A673 (cell line): ENCODE results near the gene ADAMTS9.

ENCODE experiments used
- CTCF ChIP-seq: fragments of 300-800, 200-600 bp; sonication (generic); conservative IDR thresholded peaks from 2 replicates; pipeline ENCODE4 v1.5.1; 2017; ENCODE audit warnings: low read depth, mild to moderate bottlenecking, antibody characterized with exemption, low read length, moderate library complexity, mixed read lengths
- EZH2 ChIP-seq: fragments of 200-600 bp; sonication (generic); IDR thresholded peaks from 2 replicates; pipeline ENCODE4 v1.6.1; 2017; ENCODE audit warnings: borderline replicate concordance, low read depth, mild to moderate bottlenecking, mixed read lengths, antibody characterized with exemption, low read length; ENCODE audit not compliant: poor library complexity, severe bottlenecking

GRCh38 chr3:64475037-64475436, 212.8 kb downstream of the ADAMTS9 start:
- TF ChIP-seq CTCF (no peak), EZH2 (no peak)
